NCI-H1417 treated with DMSO at 0.1 percent for 48 hours (cell line): ENCODE measurements around the gene SPATA31A5.
"Not testable (repeated sequence)": the region's sequence is repeated elsewhere in the genome, so short reads cannot be mapped to it uniquely, and the experiment has no call there.

ENCODE experiments used
- DNase-seq: peaks from one replicate; lab custom pipeline; 2025; lab: John Stamatoyannopoulos, UW

SPATA31A5 gene

GRCh38 chr9:60914107-60914506 is at the start of gene SPATA31A5:
SPATA31A5 (plus strand) TSS chr9:60914407; CDS start chr9:60914436, 29 bp downstream.
- not testable (repeated sequence) for DNase-seq

DNA sequence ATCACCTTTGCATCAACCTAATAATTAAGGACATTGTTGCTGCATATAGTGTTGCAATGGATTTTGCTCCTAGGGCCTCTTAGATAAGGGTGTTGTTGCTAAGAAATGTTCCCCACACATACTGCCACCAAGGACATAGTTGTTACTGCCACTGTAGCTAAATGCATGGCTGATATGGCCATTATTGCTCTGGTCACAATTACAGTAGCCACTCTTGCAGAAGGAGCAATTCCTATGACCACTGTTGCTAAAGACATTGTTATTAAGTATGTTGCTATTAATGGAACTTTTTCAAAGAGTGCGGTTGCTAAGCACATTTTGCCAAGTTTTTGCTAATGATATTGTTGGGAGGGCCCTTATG is 48.8 kb downstream of the SPATA31A5 start:
- DNase-seq, result not testable (repeated sequence)

DNA sequence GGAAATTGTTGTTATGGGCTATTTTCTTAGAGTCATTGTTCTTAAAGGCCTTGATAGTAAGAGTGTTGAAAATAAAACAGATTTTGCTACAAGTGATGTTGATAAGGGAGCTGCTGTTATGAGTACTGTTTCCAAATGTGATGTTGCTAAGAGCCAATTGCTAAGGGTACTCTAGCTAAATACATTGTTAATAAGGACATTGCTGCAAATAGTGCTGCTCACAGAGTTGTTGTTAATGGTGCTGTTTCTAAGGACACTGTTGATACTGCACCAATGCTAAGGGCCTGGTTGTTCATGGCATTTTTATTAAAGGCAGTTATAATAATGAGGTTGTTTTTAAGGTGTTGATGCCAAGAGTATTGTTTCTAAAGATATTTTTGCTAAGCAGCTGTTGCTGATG is 52.2 kb downstream of the SPATA31A5 start:
- not testable (repeated sequence) for DNase-seq
